MCF 10A (cell line): ENCODE results near the gene INSIG1. TPM values are rescaled to one million over a fixed set of nuclear protein-coding genes. Genes with fewer than 3 reads are reported as not detected.

Experiments
- BruUV-seq: library from RNA; stranded (reverse); fragments of 400-500 nt; replicated peaks from 2 replicates; lab custom pipeline; 2021; lab: Mats Ljungman, UMichigan
- CTCF ChIA-PET: fragments of 300-600 bp; sonication (Branson Sonifier 250); formaldehyde crosslinking; extraction: SDS; loops from one replicate; lab custom pipeline; 2021; ENCODE audit warnings: antibody characterized with exemption, inconsistent platforms; lab: Yijun Ruan, JAX
- POLR2A ChIA-PET: fragments of 300-600, 350-650 bp; sonication (Branson Sonifier 250); formaldehyde crosslinking; extraction: SDS; loops from one replicate; lab custom pipeline; 2020; ENCODE audit warnings: antibody characterized with exemption, inconsistent platforms; lab: Yijun Ruan, JAX
- DNase-seq: peaks from one replicate; pipeline ENCODE4 v3.0.0-alpha.2; 2018; ENCODE audit not compliant: unreplicated experiment
- H3K27ac Mint-ChIP-seq: one replicate; pipeline ENCODE4 v1.8.0; 2022; ENCODE audit warnings: mild to moderate bottlenecking, low read depth, mixed read lengths; ENCODE audit not compliant: unreplicated experiment
- H3K27me3 Mint-ChIP-seq: one replicate; pipeline ENCODE4 v1.8.0; 2022; ENCODE audit warnings: mixed read lengths; ENCODE audit not compliant: insufficient read depth, unreplicated experiment
- H3K36me3 Mint-ChIP-seq: one replicate; pipeline ENCODE4 v1.8.0; 2022; ENCODE audit warnings: mild to moderate bottlenecking, moderate library complexity, mixed read lengths; ENCODE audit not compliant: insufficient read depth, unreplicated experiment
- H3K4me1 Mint-ChIP-seq: one replicate; pipeline ENCODE4 v1.8.0; 2022; ENCODE audit warnings: mixed read lengths; ENCODE audit not compliant: insufficient read depth, unreplicated experiment
- H3K4me3 Mint-ChIP-seq: one replicate; pipeline ENCODE4 v1.8.0; 2022; ENCODE audit warnings: mild to moderate bottlenecking, moderate library complexity, mixed read lengths; ENCODE audit not compliant: unreplicated experiment
- H3K9me3 Mint-ChIP-seq: one replicate; pipeline ENCODE4 v1.8.0; 2022; ENCODE audit warnings: mixed read lengths; ENCODE audit not compliant: unreplicated experiment
- intact Hi-C: fragments of 100-400 bp; cut with micrococcal nuclease; formaldehyde crosslinking; loops from 2 replicates; pipeline ENCODE4 v1.14.1; 2022
- total RNA-seq: library from RNA; stranded (reverse); gene quantifications from 2 replicates; pipeline ENCODE4 v1.2.3, GENCODE V29; 2022
- TF ChIP-seq, protein P1 (sequence below): fragments of 200-600 bp; IDR thresholded peaks from one replicate; pipeline ENCODE4 v1.8.0; 2022; ENCODE audit warnings: antibody characterized with exemption, mild to moderate bottlenecking; ENCODE audit not compliant: unreplicated experiment

The INSIG1 gene
- total RNA-seq, 1 experiment from 2014 or later, result 11.2 TPM

GRCh38 chr7:155260498-155260872 lies 37.2 kb upstream of the INSIG1 start:
- no peaks in the 10 kb centered on the region for H3K9me3 Mint-ChIP-seq
- no peaks in the 10 kb centered on the region for H3K36me3 Mint-ChIP-seq
- no peak for DNase-seq
- BruUV-seq, result no TSS peak
- ChIA-PET CTCF (interaction anchor here (0.8 kb wide), 1 partner anchor 46 kb away, joined by 3 read pairs; no protein-coding TSS in a partner anchor), POLR2A (no interaction called here)
- intact Hi-C loops, result no loop called here
- H3K4me1 Mint-ChIP-seq, result peaks cover 16% of the 10 kb centered on the region
- TF ChIP-seq, protein P1, sequence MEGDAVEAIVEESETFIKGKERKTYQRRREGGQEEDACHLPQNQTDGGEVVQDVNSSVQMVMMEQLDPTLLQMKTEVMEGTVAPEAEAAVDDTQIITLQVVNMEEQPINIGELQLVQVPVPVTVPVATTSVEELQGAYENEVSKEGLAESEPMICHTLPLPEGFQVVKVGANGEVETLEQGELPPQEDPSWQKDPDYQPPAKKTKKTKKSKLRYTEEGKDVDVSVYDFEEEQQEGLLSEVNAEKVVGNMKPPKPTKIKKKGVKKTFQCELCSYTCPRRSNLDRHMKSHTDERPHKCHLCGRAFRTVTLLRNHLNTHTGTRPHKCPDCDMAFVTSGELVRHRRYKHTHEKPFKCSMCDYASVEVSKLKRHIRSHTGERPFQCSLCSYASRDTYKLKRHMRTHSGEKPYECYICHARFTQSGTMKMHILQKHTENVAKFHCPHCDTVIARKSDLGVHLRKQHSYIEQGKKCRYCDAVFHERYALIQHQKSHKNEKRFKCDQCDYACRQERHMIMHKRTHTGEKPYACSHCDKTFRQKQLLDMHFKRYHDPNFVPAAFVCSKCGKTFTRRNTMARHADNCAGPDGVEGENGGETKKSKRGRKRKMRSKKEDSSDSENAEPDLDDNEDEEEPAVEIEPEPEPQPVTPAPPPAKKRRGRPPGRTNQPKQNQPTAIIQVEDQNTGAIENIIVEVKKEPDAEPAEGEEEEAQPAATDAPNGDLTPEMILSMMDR, result no peak
- H3K27me3 Mint-ChIP-seq, result no peaks in the 10 kb centered on the region
- no peak overlapping the region for H3K4me3 Mint-ChIP-seq
- H3K27ac Mint-ChIP-seq, result no peak overlapping the region

DNA sequence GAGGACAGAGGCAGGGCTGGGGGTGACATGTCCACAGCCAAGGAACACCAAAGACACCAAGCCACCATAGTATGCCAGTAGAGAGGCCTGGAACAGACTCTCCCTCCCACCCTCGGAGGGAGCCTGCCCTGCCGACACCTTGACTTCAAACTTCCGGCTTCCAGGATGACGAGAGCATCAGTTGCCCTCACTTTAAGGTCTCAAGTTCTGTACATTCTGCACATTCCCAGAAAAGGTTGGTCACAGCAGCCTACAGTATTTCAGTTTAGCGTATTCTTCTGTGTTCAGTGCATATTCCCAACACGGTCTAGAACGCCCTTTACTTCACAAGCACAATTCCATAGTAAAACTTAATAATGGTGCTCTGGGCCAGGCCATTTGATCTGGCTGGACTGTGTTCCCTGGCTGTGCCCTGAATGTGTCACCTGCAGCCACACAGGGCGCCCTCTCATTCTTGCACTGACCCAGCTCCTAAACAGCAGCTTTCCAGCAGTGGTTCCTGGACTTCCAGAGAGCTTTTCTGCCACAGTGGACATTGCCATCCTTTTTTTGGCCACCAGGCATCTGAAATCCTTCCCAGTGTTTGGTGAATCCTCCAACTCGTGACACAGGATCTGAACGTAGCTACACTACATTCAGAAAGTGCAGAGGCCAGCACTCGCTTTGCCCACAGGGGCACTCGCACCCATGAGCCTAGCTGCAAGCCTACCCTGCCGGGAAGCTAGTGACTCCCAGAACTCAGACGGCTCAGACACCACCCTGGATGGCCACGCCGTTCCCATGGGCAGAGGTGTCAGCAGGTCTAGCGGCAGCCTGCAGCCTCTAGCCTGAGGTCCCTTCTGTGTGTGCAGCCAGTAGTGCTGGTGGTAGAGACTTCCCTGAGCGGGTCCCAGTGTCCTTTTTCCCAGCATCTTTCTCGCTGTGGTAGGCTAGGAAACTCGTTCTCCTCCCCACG lies 36.4 kb upstream of the INSIG1 start:
- Mint-ChIP-seq H3K4me1 (peaks cover 16% of the 10 kb centered on the region), H3K36me3 (no peaks in the 10 kb centered on the region), H3K27me3 (no peaks in the 10 kb centered on the region), H3K4me3 (no peak overlapping the region), H3K27ac (no peak overlapping the region), H3K9me3 (no peaks in the 10 kb centered on the region)
- no TSS peak for BruUV-seq
- DNase-seq, result no peak
- ChIA-PET CTCF (interaction anchor here (0.6 to 1.7 kb wide), 2 partner anchors 12 to 141 kb away, joined by 3 to 6 read pairs; no protein-coding TSS in a partner anchor), POLR2A (no interaction called here)
- intact Hi-C loops, result no loop called here
- TF ChIP-seq, protein P1, result no peak

DNA sequence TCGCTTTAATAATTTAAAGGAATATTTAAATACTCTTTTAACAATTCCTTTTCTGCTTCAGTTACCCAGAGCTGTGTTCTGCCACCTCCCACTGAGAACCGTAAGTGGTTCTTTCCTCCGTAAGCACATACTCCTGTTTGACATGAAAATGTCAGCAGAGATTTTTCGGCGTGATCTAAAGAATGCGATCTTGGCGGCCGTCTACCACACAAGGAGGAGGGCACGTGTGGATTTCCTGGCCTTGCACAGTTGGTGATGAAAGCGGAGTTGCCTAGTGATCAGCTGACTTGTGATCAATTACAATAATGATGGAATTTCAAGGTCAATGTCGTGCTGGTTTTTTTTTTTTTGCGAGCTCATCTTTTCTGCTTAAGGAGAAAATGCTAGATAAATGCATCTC lies 35.6 kb upstream of the INSIG1 start:
- H3K9me3 Mint-ChIP-seq, result no peaks in the 10 kb centered on the region
- no peak overlapping the region for H3K27ac Mint-ChIP-seq
- intact Hi-C loops, result no loop called here
- no peak overlapping the region for H3K4me3 Mint-ChIP-seq
- no peaks in the 10 kb centered on the region for H3K36me3 Mint-ChIP-seq
- DNase-seq, result no peak
- CTCF ChIA-PET, result interaction anchor here (0.6 to 1.7 kb wide), 2 partner anchors 12 to 142 kb away, joined by 3 to 6 read pairs; no protein-coding TSS in a partner anchor
- POLR2A ChIA-PET, result no interaction called here
- no peaks in the 10 kb centered on the region for H3K27me3 Mint-ChIP-seq
- BruUV-seq, result no TSS peak
- H3K4me1 Mint-ChIP-seq, result peaks cover 13% of the 10 kb centered on the region
- TF ChIP-seq, protein P1, result no peak

DNA sequence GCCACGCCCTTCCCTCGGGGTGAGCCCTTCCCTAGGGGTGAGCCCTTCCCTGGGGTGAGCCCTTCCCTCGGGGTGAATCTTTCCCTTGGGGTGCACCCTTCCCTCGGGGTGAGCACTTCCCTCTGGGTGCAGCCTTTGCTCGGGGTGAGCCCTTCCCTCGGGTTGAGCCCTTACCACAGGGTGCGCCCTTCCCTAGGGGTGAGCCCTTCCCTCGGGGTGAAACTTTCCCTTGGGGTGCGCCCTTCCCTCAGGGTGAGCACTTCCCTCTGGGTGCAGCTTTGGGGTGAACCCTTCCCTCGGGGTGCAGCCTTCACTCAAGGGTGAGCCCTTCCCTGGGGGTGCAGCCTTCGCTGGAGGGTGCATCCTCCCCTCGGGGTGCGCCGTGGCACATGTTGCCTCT lies 34.6 kb upstream of the INSIG1 start:
- CTCF ChIA-PET, result interaction anchor here (0.6 to 1.7 kb wide), 2 partner anchors 11 to 233 kb away, joined by 3 to 6 read pairs; no protein-coding TSS in a partner anchor
- intact Hi-C loops, result no loop called here
- no peak overlapping the region for H3K4me3 Mint-ChIP-seq
- H3K27me3 Mint-ChIP-seq, result no peaks in the 10 kb centered on the region
- no peak for DNase-seq
- H3K27ac Mint-ChIP-seq, result no peak overlapping the region
- no peaks in the 10 kb centered on the region for H3K9me3 Mint-ChIP-seq
- H3K36me3 Mint-ChIP-seq, result no peaks in the 10 kb centered on the region
- POLR2A ChIA-PET, result interaction anchor here (0.6 to 0.8 kb wide), 2 partner anchors 15 to 46 kb away, joined by 3 to 4 read pairs; no protein-coding TSS in a partner anchor
- H3K4me1 Mint-ChIP-seq, result peaks cover 3% of the 10 kb centered on the region
- TF ChIP-seq, protein P1, result no peak
- no TSS peak for BruUV-seq
